Trophoblast cell (in vitro differentiated cells and primary cell): ENCODE results near the gene TRERF1.

Source experiments
- DNase-seq, 2 donors: peaks; one replicate each; pipeline ENCODE4 v3.0.0-alpha.2; 2016
- H2AFZ ChIP-seq: 2 replicates; pipeline ENCODE4 v1.6.1; 2013; ENCODE audit warnings: low read length, moderate library complexity, mild to moderate bottlenecking; ENCODE audit not compliant: insufficient read depth, poor library complexity
- H2AK5ac ChIP-seq: 2 replicates; pipeline ENCODE4 v1.6.1; 2013; ENCODE audit warnings: mild to moderate bottlenecking, low read length
- H2BK120ac ChIP-seq: 2 replicates; pipeline ENCODE4 v1.6.1; 2013; ENCODE audit warnings: low read length, mild to moderate bottlenecking, moderate library complexity; ENCODE audit not compliant: insufficient read depth, poor library complexity
- H2BK12ac ChIP-seq: 2 replicates; pipeline ENCODE4 v1.6.1; 2013; ENCODE audit warnings: mild to moderate bottlenecking, low read length, moderate library complexity
- H2BK5ac ChIP-seq: 2 replicates; pipeline ENCODE4 v1.6.1; 2013; ENCODE audit warnings: low read length, low read depth, moderate library complexity, mild to moderate bottlenecking; ENCODE audit not compliant: poor library complexity
- H3K14ac ChIP-seq: 2 replicates; pipeline ENCODE4 v1.6.1; 2013; ENCODE audit warnings: mild to moderate bottlenecking, low read length
- H3K18ac ChIP-seq: 2 replicates; pipeline ENCODE4 v1.6.1; 2013; ENCODE audit warnings: mild to moderate bottlenecking, low read length
- H3K23ac ChIP-seq: 2 replicates; pipeline ENCODE4 v1.6.1; 2013; ENCODE audit warnings: low read length
- H3K27ac ChIP-seq: 2 replicates; pipeline ENCODE4 v1.5.1; 2013; ENCODE audit warnings: low read depth, mild to moderate bottlenecking, inconsistent platforms, low read length, moderate library complexity
- H3K27me3 ChIP-seq: 2 replicates; pipeline ENCODE4 v1.6.1; 2013; ENCODE audit warnings: inconsistent platforms, mild to moderate bottlenecking, low read length, moderate library complexity; ENCODE audit not compliant: insufficient read depth
- H3K36me3 ChIP-seq, 2 experiments: 1 replicate in 1 of 2; 2 replicates in 1 of 2; pipeline ENCODE4 v1.6.1; 2013; ENCODE audit warnings: low read length in 2 of 2, mild to moderate bottlenecking in 2 of 2, moderate library complexity in 1 of 2; ENCODE audit not compliant: insufficient read depth in 2 of 2, control insufficient read depth in 1 of 2
- H3K4ac ChIP-seq: 2 replicates; pipeline ENCODE4 v1.6.1; 2013; ENCODE audit warnings: low read depth, mild to moderate bottlenecking, low read length, moderate library complexity
- H3K4me1 ChIP-seq, 2 experiments: 1 replicate in 1 of 2; 2 replicates in 1 of 2; pipeline ENCODE4 v1.6.1; 2013; ENCODE audit warnings: low read length in 2 of 2, mild to moderate bottlenecking in 2 of 2, moderate library complexity in 1 of 2; ENCODE audit not compliant: insufficient read depth in 2 of 2, control insufficient read depth in 1 of 2
- H3K4me2 ChIP-seq: 2 replicates; pipeline ENCODE4 v1.6.1; 2013; ENCODE audit warnings: inconsistent platforms, mild to moderate bottlenecking, low read length, moderate library complexity
- H3K4me3 ChIP-seq: 2 replicates; pipeline ENCODE4 v1.5.1; 2013; ENCODE audit warnings: mild to moderate bottlenecking, low read depth, low read length, inconsistent platforms
- H3K79me1 ChIP-seq: one replicate; pipeline ENCODE4 v1.6.1; 2013; ENCODE audit warnings: low read length
- H3K79me2 ChIP-seq: 2 replicates; pipeline ENCODE4 v1.6.1; 2013; ENCODE audit warnings: low read length, mild to moderate bottlenecking; ENCODE audit not compliant: control insufficient read depth, insufficient read depth, poor library complexity
- H3K9ac ChIP-seq: 2 replicates; pipeline ENCODE4 v1.6.1; 2013; ENCODE audit warnings: mild to moderate bottlenecking, low read length
- H3K9me3 ChIP-seq: 2 replicates; pipeline ENCODE4 v1.6.1; 2013; ENCODE audit warnings: low read depth, mild to moderate bottlenecking, control low read depth, inconsistent platforms, low read length; ENCODE audit not compliant: insufficient read depth
- H4K12ac ChIP-seq: 2 replicates; pipeline ENCODE4 v1.6.1; 2013; ENCODE audit warnings: low read depth, mild to moderate bottlenecking, low read length, moderate library complexity
- H4K8ac ChIP-seq: 2 replicates; pipeline ENCODE4 v1.6.1; 2013; ENCODE audit warnings: low read depth, mild to moderate bottlenecking, low read length, moderate library complexity
- H4K91ac ChIP-seq: one replicate; pipeline ENCODE4 v1.6.1; 2013; ENCODE audit warnings: low read depth, mild to moderate bottlenecking, low read length, moderate library complexity
- WGBS: extraction: QIAGEN DNeasy Blood & Tissue Kit; methylation state at CpG from one replicate; pipeline ENCODE4 v1.1.7; 2013; ENCODE audit warnings: missing lambda C conversion rate; ENCODE audit not compliant: insufficient read length, insufficient coverage; ENCODE audit errors: extremely low coverage; 5-methylcytosine and 5-hydroxymethylcytosine counted together

The TRERF1 gene

GRCh38 chr6:42375007-42375635 lies 76.6 kb downstream of the TRERF1 start:
- no peaks in the 10 kb centered on the region for H3K79me2 ChIP-seq
- H2BK120ac ChIP-seq: no peak overlapping the region
- H2BK5ac ChIP-seq: no peak overlapping the region
- H3K23ac ChIP-seq: no peak overlapping the region
- H2AK5ac ChIP-seq: no peak overlapping the region
- no peaks in the 10 kb centered on the region for H3K79me1 ChIP-seq
- H3K4ac ChIP-seq: no peak overlapping the region
- H3K4me1 ChIP-seq: no peaks in the 10 kb centered on the region
- H4K8ac ChIP-seq: no peak overlapping the region
- H3K4me3 ChIP-seq: no peak overlapping the region
- H3K9ac ChIP-seq: no peak overlapping the region
- H2BK12ac ChIP-seq: no peak overlapping the region
- H3K18ac ChIP-seq: no peak overlapping the region
- no peak for DNase-seq
- H3K14ac ChIP-seq: no peak overlapping the region
- no peaks in the 10 kb centered on the region for H3K36me3 ChIP-seq
- no peak overlapping the region for H3K27ac ChIP-seq
- WGBS: no CpG with 5 or more reads among the region's 10 CpGs
- no peaks in the 10 kb centered on the region for H3K27me3 ChIP-seq
- H4K91ac ChIP-seq: no peak overlapping the region
- H4K12ac ChIP-seq: no peak overlapping the region
- no peak overlapping the region for H2AFZ ChIP-seq
- peaks cover 2% of the 10 kb centered on the region for H3K9me3 ChIP-seq
- H3K4me2 ChIP-seq: no peak overlapping the region

GRCh38 chr6:42374018-42374669 lies 77.6 kb downstream of the TRERF1 start:
- Histone ChIP-seq H4K8ac (no peak overlapping the region), H2AK5ac (no peak overlapping the region), H3K27me3 (no peaks in the 10 kb centered on the region), H3K9me3 (no peaks in the 10 kb centered on the region), H3K4me1 (no peaks in the 10 kb centered on the region), H3K18ac (no peak overlapping the region), H2BK5ac (no peak overlapping the region), H3K79me1 (no peaks in the 10 kb centered on the region), H3K14ac (no peak overlapping the region), H3K36me3 (no peaks in the 10 kb centered on the region), H3K23ac (no peak overlapping the region), H3K4ac (no peak overlapping the region), H4K12ac (no peak overlapping the region), H3K4me2 (no peak overlapping the region), H3K79me2 (no peaks in the 10 kb centered on the region), H2AFZ (no peak overlapping the region), H2BK12ac (no peak overlapping the region), H2BK120ac (no peak overlapping the region), H3K27ac (no peak overlapping the region), H3K4me3 (no peak overlapping the region), H4K91ac (no peak overlapping the region), H3K9ac (no peak overlapping the region)
- WGBS: no CpG with 5 or more reads among the region's 8 CpGs
- DNase-seq: no peak

GRCh38 chr6:42372699-42373098 lies 79.0 kb downstream of the TRERF1 start:
- Histone ChIP-seq H4K12ac (no peak overlapping the region), H3K4ac (no peak overlapping the region), H2BK12ac (peak overlapping the region; percentile 16), H3K27ac (no peak overlapping the region), H3K79me1 (no peaks in the 10 kb centered on the region), H3K79me2 (no peaks in the 10 kb centered on the region), H4K91ac (no peak overlapping the region), H2BK5ac (no peak overlapping the region), H3K18ac (no peak overlapping the region), H3K4me1 (no peaks in the 10 kb centered on the region), H3K36me3 (no peaks in the 10 kb centered on the region), H3K4me3 (no peak overlapping the region), H3K23ac (no peak overlapping the region), H3K9ac (no peak overlapping the region), H3K4me2 (no peak overlapping the region), H2BK120ac (no peak overlapping the region), H4K8ac (no peak overlapping the region), H2AFZ (no peak overlapping the region), H2AK5ac (no peak overlapping the region), H3K27me3 (no peaks in the 10 kb centered on the region), H3K9me3 (no peaks in the 10 kb centered on the region), H3K14ac (no peak overlapping the region)
- no peak for DNase-seq
- no CpG with 5 or more reads among the region's 4 CpGs for WGBS

GRCh38 chr6:42370323-42370985 lies 81.3 kb downstream of the TRERF1 start:
- Histone ChIP-seq H2AK5ac (no peak overlapping the region), H3K23ac (no peak overlapping the region), H3K79me1 (no peaks in the 10 kb centered on the region), H3K4me1 (no peaks in the 10 kb centered on the region), H3K18ac (no peak overlapping the region), H4K8ac (no peak overlapping the region), H3K27ac (no peak overlapping the region), H3K4me2 (no peak overlapping the region), H3K27me3 (no peaks in the 10 kb centered on the region), H3K14ac (no peak overlapping the region), H4K91ac (no peak overlapping the region), H2AFZ (no peak overlapping the region), H2BK120ac (no peak overlapping the region), H4K12ac (no peak overlapping the region), H2BK5ac (no peak overlapping the region), H3K9me3 (no peaks in the 10 kb centered on the region), H3K4ac (no peak overlapping the region), H3K79me2 (no peaks in the 10 kb centered on the region), H3K4me3 (no peak overlapping the region), H3K9ac (no peak overlapping the region), H2BK12ac (no peak overlapping the region), H3K36me3 (no peaks in the 10 kb centered on the region)
- DNase-seq: no peak
- no CpG with 5 or more reads among the region's 3 CpGs for WGBS
